ENCODE data around the gene KRT75.
"Not testable (repeated sequence)": the region's sequence is repeated elsewhere in the genome, so short reads cannot be mapped to it uniquely, and the experiment has no call there.

KRT75 gene

DNA sequence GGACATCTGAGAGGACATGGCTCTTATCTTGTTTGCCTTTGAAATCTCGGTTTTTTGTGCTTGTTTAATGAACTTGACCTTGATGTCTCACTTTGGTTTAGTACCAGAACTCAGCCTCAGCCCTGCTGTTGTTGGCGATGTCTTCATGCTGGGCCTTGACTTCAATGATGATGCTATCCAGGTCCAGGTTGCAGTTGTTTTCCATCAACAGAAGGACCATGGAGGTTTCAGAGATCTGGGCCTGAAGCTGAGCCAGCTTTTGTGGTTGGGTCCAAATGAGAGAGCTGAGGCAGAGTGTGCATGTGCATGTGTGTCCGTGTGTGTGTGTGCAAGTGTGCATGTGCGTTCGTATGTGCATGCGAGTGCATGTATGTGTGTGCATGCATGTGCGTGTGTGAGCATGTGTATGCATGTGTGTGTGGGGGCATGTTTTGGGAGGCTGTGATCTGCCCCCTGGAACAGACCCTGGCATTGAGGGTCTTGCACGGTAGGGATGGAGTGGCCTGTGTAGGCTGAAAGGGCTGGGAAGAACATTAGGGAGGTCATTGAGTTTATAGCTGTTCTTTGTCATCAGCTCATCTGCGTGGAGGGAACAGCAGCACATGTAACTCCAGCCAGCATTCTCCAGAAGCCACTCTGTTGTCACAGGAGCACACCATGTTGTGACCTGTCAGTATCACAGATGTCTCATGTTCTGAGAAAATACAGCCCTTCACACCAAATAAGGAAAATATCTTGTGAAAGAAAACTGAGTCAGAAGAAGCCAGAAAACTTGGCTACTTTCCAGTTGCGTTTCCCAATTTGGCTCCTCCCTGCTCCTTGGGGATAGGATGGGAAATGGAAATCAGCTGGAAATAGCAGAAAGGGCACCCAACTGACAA lies 18.1 kb downstream of the KRT75 start:
- no peak for DNase-seq

- DNase-seq = no peak
Measured at GRCh38 chr12:52414936-52415335, 19.2 kb downstream of the KRT75 start.

DNA sequence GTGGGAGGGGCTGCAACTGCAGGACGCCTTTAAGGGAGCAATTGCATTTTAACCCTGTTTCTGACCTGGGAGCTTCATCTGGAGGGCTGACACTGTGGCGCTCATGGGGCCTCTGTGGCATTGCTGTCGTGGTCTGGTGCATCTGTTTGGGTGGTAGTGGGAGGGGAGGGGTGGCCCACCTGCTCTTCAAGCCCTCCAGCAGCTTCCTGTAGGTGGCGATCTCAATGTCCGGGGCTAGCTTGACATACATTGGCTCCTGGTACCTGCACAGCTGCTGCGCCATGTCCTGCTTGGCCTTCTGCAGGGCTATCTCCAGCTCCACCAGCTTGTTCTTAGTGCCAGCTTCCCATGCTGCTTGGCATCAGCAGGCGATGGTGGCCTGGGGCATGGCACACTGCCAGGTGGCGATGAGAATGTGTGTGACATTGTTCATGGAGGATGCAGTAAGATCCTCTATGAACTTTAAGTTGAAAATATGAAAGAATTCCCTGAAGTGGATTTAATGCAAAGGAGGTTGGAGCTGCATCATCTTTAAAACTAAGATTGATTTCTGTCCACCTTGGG lies 20.3 kb downstream of the KRT75 start:
- DNase-seq = no peak

DNA sequence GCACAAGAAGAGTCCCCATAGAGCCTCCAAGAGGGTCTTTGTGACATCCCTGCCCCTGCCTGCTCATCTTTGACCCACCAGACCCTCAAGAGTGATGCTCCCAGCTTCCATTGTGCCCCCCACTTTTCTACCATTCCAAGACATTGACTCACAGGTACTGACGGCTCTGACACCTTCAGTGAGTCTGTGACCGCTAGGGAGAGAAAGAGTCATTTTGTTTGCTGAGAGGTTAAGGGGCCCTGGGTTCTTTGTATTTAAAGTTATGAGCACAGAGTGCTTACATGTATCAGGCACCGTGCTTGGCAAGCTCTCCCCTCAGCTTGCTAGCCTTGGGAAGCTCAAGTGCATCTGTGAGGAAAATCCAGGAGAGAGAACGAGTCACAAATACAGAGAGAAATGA lies 21.0 kb downstream of the KRT75 start:
- DNase-seq = no peak

DNA sequence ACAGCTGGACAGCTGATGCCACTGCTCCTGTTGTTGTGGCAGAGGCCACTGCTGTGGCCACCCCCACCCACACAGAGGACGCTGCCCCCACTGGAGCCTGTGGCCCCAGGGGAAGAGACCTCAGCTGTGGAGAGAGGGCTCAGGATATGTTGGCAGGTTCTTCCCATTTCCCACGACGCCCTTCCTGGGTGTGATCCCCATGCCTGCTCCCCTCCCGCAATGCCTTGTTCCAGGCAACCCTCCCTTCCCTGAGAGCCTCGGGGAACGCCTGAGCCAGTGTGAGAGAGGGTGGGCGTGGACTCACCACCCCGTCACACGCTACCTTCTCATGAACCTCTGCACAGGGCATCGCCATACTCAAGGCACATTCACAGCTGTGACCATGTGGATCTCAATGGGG lies 22.4 kb downstream of the KRT75 start:
- no peak for DNase-seq

DNA sequence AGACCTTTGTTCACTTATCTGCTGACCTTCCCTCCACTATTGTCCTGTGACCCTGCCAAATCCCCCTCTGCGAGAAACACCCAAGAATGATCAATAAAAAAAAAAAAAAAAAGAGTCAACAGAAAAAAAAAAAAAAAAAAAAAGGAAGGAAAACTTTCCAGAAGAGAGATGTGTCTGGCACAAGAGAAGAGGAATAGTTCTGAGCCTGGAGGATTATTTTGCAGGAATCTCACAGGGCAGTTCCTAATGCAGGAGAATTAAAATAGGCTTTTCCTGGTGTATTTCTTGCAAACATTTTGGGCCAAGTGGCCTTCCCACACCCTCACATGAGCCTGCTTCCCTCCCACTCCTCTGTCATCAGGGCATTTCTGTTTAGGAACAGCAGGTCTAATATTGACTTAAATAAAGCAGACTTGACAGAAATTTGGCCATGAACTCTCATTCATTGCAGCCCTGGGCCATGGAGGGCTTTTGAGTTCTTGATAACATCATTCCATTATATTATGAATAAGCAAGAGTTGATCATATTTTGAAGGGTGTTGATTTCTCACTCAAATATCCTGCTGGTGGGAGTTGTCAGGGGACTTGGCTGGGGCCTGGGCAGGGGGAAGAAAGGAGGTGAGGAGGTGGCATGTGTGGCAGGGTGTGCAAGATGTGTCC lies 23.5 kb downstream of the KRT75 start:
- DNase-seq = not testable (repeated sequence)

DNA sequence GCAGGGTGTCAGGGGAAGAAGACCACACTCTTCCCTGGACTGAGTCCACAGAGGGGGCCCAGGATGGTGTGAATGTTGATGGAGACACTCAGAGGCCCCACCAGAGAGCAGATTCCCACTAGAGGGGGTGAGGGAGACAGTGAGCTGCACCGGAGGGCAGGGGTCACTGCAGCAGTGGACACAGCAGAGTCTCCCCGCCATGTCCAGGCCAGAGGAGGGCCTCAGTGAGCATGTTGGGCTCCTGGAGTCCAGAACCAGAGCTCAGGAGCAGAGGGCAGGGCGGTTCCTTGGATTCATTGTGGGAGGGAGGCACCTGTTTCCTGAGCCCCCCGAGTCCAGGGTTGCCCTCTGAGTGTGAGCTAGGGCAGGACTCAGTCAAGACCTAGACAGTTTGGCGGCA lies 26.3 kb downstream of the KRT75 start:
- DNase-seq = no peak

DNA sequence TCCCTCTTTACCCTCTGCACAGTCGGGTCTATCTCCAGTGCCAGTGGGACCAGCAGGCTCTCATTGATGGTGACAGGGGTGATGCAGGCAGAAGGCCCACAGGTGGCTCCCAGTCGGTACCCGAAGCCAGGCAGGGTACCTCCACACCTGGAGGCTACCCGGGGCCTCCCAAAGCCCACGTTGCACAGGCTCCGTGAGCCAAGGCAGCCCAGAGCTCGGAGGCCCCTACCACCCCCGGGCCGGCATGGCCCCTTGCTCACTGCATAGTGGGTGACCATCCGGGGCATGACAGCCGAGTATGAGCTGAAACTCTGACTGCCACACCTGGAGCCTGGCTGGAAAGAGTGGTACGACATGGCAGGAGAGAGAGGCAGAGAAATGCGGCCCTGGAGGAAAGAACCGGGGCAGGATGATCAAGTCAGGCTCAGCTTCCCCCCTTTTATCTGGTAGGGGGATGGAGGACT lies 28.2 kb downstream of the KRT75 start, which contains the start of gene KRT82:
TSS of gene KRT82 (minus strand) at position 414 of the 464 bp plus-strand sequence. CDS start at position 356, 58 bp downstream.
- no peak for DNase-seq

- no peak for DNase-seq
Measured at GRCh38 chr12:52404951-52405350, 29.2 kb downstream of the KRT75 start.

DNA sequence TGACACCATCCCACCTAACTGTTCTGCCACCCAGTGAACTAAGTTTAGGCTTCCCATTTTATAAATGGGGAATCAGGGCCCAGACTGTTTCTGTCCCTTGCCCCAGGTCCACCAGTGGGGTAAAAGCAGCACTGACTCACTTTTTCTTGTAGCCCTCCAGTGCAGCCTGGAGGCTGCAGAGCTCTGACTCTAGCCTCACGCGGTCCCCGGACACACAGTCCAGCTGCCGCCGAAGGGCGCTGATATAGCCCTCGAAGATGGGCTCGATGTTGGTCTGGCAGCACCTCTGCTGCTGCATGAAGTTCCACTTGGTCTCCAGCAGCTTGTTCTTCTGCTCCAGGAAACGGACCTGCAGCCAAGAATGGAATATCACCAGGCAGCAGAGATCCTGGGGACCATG lies 30.6 kb downstream of the KRT75 start:
- DNase-seq = no peak

DNA sequence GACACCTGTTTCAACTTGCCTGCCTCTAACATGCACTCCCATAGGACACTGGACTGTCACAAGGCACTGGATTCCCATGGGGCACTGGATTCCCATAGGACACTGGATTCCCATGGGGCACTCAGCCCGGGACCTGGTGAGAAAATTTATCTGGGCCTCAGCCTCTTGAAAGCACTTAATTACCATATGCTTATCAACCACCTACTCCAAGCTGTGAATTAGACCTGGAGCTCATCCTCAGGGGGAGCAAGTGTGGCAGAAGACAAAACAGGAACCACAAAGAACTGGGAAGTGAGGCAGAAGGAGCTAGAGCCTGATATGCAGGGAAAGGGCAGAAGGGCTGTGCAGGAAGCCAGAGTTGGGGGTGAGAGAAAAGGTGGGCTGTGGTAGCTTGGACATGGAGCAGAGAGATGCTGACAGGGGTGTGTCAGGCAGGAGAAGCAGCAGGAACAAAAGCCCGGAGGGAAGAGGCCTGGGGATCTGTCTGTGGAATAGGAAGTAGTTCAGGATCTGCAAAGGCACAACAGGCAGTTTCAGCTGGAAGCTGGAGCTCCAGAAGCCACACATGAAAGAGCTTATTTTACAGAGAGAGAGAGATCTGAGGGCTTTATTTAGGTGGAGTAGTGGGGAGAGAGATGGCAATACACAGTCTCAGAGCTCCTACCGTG lies 31.2 kb downstream of the KRT75 start:
- no peak for DNase-seq

GRCh38 chr12:52402377-52402776 lies 31.8 kb downstream of the KRT75 start:
- DNase-seq = no peak

DNA sequence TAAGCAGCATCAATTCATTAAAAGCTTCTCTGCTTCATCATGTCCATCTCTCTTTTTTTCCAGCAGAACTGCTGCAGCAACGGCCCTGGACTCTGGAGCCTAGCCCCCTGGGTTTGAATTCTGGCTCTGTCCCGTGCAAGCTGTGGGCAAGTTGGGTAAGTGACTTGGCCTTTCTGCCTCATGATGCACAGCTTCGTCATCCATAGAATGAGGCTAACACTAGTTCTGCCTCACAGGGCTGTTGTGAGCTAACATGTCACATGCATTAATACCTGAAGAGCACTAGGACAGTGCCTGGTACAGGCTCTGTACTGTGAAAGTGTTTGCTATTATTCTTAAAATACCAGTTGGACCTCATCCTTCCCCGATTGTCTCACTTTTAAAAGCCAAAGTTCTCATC lies 32.2 kb downstream of the KRT75 start:
- no peak for DNase-seq

- no peak for DNase-seq
Measured at GRCh38 chr12:52401526-52401925, 32.6 kb downstream of the KRT75 start.

- no peak for DNase-seq
Measured at GRCh38 chr12:52400906-52401305, 33.3 kb downstream of the KRT75 start.

DNA sequence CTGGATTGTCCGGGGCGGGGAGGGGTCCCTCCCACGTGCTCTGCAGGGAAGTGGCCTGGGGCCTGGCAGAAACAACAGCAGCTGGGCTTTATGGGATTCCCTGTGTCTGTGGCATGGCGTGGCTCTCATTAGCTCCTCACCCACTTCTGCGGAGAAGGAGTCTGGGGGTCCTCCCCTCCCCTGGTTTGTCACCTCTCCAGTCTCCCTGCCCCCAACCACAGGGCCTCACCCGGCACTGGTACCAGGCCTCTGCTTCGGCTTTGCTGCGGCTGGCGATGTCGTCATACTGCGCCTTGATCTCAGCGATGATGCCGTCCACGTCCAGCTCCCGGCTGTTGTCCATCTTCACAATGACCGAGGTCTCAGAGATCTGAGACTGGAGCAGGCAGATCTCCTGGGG lies 34.4 kb downstream of the KRT75 start:
- DNase-seq = no peak

- DNase-seq = no peak
Measured at GRCh38 chr12:52398176-52398575, 36.0 kb downstream of the KRT75 start.

GRCh38 chr12:52396656-52397055 lies 37.5 kb downstream of the KRT75 start:
- DNase-seq = no peak

DNA sequence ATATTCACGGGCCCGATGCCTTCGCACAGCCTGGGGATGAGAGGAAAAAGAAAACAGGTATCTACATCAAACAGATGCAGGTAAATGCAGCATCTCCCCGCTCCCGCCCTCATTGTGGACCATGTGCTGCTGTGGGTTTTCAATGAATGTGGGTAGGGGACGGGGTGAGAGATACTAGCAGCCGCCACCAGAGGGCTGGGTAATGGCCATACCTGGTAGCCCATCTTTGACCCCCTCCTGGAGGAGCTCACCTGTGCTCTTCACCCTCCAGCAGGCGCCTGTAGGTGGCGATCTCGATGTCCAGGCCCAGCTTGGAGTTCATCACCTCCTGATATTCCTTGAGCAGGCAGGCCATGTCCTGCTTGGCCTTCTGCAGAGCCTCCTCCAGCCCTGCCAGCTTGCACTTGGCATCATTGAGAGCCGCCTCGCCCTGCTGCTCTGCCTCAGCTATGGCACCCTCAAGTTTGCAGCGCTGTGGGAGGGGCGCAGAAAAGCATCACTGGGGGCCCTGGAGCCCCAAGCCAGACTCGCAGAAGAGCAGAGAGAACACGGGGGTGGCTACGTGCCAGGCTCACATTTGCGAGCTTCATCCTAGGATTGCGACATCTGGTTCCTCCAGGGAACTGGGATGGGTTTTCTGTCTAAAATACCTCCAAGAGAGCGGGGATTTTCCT lies 38.3 kb downstream of the KRT75 start:
- no peak for DNase-seq

DNA sequence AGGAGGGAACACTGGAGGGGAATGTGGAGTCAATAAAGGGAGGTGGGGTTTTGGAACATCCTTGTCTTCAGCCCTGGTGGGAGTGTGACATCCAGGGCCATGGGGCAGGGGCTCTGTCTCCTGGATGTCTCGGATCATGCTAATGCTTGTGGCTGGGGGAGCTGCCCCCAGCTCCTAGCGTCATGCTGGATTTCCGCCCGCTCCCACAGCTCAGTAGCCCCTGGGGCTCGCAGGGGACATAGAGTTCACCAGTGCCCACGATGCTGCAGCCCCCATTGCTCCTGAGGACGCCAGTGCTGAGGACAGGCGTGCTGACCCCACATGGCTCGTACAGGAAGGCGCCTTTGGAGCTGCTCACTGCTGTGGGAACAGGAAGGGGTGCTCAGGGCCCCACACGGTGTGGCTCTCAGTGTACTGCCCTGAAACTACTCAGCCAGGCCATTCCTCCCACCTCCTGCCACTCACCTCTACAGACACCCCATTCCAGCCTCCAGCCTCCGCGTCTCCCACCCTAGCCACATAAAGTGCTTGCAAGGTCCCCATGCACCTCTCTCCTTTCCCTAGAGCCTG lies 39.2 kb downstream of the KRT75 start:
- no peak for DNase-seq

DNA sequence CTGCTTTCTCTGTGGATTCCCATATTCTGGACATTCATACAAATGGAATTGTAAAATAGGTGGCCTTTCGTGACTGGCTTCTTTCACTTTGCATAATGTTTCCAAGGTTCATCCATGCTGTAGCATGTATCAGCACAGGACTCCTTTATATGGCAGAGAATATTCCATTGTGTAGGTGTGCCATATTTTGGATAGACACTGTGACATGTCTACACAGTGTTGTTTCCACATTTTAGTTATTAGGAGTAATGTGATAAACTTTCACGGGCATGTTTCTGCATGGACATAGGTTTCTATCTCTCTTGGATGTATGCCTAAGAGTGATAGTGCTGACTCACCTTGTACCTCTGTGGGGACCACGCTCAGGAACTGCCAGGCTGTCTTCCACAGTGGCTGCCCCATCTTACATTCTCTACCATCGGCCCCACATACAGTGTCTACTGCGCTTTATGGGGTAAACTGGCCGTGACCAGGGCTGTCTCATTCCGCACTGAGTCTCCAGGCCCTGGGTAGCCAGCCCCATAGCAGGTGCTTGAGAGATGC lies 41.6 kb downstream of the KRT75 start:
- DNase-seq = no peak

GRCh38 chr12:52391618-52392002 lies 42.6 kb downstream of the KRT75 start:
- peak in 10 of 14 donors; percentile 7 to 77 (median 32) for DNase-seq
